ENCODE results near the gene EPS8L2. TPM values are rescaled to one million over a fixed set of nuclear protein-coding genes. Genes with fewer than 3 reads are reported as not detected.
A peak's percentile ranks its signal among the peaks of the same experiment; 100 is the strongest.
"Not testable (repeated sequence)": the region's sequence is repeated elsewhere in the genome, so short reads cannot be mapped to it uniquely, and the experiment has no call there.

Gene EPS8L2
- total RNA-seq, 4 donors from 2014 or later = 185 to 259 (median 195) TPM

DNA sequence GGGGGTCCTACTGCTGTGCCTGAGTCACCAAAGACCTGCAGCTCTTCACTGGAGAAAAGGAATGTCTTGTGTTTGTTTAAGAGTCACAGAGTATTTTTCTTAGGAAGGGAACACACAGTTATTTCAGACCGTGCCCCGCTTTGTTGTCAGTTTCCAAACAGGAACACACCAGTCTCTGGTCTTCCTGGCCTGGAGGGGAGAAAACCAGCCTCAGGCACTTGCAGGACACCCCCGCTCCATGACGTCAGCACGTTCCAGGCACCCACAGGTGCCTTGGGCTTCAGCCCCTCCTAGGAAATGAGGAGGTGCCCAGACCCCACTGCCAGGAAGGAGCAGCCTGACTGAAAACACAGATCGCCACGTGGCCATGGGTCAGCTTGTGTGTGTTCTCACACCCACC, 16.4 kb upstream of the EPS8L2 start:
- peak; percentile 95 to 96 for DNase-seq
- no peaks in the 10 kb centered on the region for H3K27me3 ChIP-seq
- intact Hi-C loops (cut with DNase I) = no loop called here
- H3K27ac ChIP-seq = peak overlapping the region; percentile 86 to 92 (median 88)
- WGBS, 2 donors = 42 to 65% methylated on average over 7 of the region's 7 CpGs
- H3K4me3 ChIP-seq (replicated peaks in 1 of 3) = no peak overlapping the region
- TF ChIP-seq, protein P1, sequence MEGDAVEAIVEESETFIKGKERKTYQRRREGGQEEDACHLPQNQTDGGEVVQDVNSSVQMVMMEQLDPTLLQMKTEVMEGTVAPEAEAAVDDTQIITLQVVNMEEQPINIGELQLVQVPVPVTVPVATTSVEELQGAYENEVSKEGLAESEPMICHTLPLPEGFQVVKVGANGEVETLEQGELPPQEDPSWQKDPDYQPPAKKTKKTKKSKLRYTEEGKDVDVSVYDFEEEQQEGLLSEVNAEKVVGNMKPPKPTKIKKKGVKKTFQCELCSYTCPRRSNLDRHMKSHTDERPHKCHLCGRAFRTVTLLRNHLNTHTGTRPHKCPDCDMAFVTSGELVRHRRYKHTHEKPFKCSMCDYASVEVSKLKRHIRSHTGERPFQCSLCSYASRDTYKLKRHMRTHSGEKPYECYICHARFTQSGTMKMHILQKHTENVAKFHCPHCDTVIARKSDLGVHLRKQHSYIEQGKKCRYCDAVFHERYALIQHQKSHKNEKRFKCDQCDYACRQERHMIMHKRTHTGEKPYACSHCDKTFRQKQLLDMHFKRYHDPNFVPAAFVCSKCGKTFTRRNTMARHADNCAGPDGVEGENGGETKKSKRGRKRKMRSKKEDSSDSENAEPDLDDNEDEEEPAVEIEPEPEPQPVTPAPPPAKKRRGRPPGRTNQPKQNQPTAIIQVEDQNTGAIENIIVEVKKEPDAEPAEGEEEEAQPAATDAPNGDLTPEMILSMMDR (IDR thresholded peaks at IDR 0.05) = no peak
- TF ChIP-seq POLR2A (IDR thresholded peaks at IDR 0.05) = peak in 1 of 2 donors; percentile 49
- peaks cover 44 to 49% of the 10 kb centered on the region in 2 donors for H3K4me1 ChIP-seq
- H3K36me3 ChIP-seq = peaks cover 10 to 32% of the 10 kb centered on the region in 2 donors
- H3K9me3 ChIP-seq = no peaks in the 10 kb centered on the region

DNA sequence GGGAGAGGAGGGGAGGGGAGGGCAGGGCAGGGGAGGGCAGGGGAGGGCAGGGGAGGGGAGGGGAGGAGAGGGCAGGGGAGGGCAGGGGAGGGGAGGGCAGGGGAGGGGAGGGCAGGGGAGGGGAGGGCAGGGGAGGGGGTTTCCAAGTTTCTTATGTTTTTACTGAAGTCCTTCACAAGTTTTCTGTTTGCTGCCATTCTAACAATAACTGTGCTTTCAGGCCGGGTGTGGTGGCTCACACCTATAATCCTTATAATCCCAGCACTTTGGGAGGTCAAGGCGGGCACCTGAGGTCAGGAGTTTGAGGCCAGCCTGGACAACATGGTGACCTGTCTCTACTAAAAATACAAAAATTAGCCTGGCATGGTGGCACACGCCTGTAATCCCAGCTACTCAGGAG, 15.8 kb upstream of the EPS8L2 start:
- Histone ChIP-seq H3K27ac (peak overlapping the region; percentile 61 to 92 (median 88)), H3K36me3 (peaks cover 10 to 28% of the 10 kb centered on the region in 2 donors), H3K4me1 (peaks cover 44 to 49% of the 10 kb centered on the region in 2 donors)
- intact Hi-C loops (cut with DNase I); H3K4me3 ChIP-seq (replicated peaks in 1 of 3); DNase-seq; H3K9me3 ChIP-seq; H3K27me3 ChIP-seq: not testable (repeated sequence)
- 94 to 100% methylated on average over 3 of the region's 3 CpGs for WGBS, 2 donors

DNA sequence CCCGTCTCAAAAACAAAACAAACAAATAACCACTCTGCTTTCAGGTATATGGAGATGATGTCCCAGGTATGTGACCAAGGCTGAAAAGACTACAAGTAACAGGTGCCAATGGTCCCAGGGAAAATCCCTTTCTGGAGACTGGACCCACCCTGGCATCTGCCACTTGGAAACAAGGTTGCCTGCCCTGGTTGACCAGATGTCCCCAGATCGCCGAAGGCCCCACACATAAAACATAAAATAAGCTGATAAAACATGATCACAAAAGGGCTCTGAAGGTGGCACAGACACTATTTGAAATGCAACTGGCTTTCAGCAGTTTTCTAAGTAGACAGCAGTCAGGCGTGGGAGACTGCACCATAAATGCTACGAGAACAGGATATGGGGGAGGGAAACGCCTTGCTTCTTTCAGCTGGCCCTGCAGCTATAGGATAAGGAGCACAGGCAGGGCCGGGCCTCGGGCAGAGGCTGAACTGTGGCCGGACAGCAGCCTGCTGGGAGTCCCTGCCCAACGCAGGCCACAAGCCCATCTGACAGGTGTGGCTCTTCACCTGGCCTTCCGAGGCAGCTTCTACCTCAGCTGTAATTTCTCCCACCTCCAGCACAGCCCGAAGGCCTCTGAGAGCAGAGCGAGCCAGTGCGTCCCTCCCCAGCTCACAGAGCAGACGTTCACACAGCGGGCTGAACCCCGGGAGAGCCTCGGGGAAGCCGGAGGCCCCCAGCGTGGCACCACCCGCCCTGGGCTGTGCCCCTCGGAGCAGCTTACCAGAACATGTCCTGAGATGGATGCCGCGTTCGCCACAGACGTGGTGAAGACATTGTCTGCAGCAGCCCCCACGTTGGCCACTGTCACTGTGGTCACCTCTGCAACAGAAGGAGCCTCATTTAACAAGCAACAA, 15.0 kb upstream of the EPS8L2 start:
- no peak for DNase-seq
- H3K4me3 ChIP-seq (replicated peaks in 1 of 3) = no peak overlapping the region
- H3K9me3 ChIP-seq = no peaks in the 10 kb centered on the region
- no peaks in the 10 kb centered on the region for H3K27me3 ChIP-seq
- TF ChIP-seq, protein P1 (IDR thresholded peaks at IDR 0.05) = no peak
- no peak for TF ChIP-seq POLR2A (IDR thresholded peaks at IDR 0.05)
- H3K36me3 ChIP-seq = peaks cover 10 to 21% of the 10 kb centered on the region in 2 donors
- H3K4me1 ChIP-seq = peaks cover 44 to 49% of the 10 kb centered on the region in 2 donors
- H3K27ac ChIP-seq = peak overlapping the region; percentile 61 to 92 (median 88)
- WGBS, 2 donors = 81 to 86% methylated on average over 13 to 27 of the region's 27 CpGs
- intact Hi-C loops (cut with DNase I) = no loop called here

DNA sequence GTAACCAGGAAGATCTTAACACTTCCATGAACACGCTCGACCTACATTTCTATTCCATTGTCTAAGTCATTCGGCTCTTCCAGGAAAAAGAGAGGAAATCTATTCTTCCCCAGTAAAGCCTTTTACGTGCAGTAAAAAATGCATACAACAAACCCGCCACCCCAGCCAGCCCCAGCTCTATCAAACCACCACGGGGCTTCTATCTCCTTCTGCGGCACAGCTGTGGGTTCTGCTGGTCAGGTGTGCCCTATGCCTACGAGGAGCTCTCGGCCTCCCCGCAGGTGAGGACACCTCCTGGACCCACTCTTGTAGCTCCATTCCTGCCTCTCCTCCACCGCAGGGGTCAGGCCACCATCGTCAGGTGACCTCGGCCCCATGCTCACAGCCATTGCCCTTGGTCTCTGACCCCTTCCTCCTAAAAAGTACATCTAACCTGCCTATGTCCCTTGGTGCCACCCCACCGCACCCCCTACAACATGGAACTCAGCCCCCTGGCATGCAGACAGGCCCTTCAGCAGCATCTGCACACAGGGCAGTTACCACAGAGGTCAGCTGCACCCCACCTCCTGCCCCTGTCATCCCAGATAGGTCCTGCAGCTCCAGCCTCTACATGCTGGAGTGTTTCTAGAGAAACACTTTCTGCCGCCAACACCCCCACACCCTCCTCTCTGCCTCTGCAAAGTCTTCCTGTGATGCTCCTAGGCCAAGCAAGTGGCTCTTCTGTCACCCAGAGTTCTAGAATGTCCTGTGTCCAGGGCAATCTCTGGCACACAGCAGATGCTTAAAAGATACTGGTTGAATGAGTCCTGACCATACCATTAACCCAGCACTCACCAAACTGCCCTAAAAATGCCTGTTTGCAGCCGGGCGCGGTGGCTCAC, 14.1 kb upstream of the EPS8L2 start:
- Histone ChIP-seq H3K4me3 (replicated peaks in 1 of 3) (no peak overlapping the region), H3K27me3 (no peaks in the 10 kb centered on the region), H3K4me1 (peaks cover 52 to 56% of the 10 kb centered on the region in 2 donors), H3K36me3 (peaks cover 3 to 13% of the 10 kb centered on the region in 2 donors), H3K27ac (peak overlapping the region in 1 of 3 donors; percentile 92), H3K9me3 (no peaks in the 10 kb centered on the region)
- TF ChIP-seq POLR2A (IDR thresholded peaks at IDR 0.05) = no peak
- TF ChIP-seq, protein P1 (IDR thresholded peaks at IDR 0.05) = no peak
- intact Hi-C loops (cut with DNase I) = no loop called here
- 89 to 91% methylated on average over 18 of the region's 18 CpGs for WGBS, 2 donors
- DNase-seq = no peak

DNA sequence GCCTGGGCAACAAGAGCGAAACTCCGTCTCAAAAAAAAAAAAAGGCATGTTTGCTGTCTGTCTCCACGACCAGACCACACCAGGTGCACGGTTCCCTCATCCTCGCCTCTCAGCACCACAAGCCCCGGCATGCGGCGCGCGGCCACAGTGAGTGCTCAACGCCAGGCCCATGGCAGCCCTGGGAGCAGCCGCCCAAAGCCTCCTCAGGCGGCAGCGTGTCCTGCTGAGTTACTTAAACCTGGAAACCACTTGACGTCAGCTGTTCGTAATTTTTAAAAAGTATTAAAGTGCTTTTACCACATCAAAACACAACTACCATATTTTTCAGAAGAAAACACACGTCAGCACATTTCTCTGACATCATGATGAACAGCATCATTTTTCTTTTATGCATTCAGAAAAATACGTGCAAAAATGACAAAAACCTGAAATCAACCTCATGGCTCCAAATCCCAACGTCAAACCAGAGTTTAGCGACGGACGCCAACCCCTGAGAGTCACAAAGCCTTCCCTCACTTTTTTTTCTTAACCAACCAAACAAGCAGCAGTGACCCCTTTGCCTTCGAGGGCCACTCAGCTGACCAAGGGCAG, 13.1 kb upstream of the EPS8L2 start:
- Histone ChIP-seq H3K36me3 (peaks cover 0 to 4% of the 10 kb centered on the region in 2 donors), H3K27me3 (no peaks in the 10 kb centered on the region), H3K27ac (peak overlapping the region; percentile 2 to 100 (median 98)), H3K4me3 (replicated peaks in 1 of 3) (no peak overlapping the region), H3K9me3 (no peaks in the 10 kb centered on the region), H3K4me1 (peaks cover 61 to 64% of the 10 kb centered on the region in 2 donors)
- DNase-seq = no peak
- 75 to 76% methylated on average over 19 to 22 of the region's 23 CpGs for WGBS, 2 donors
- TF ChIP-seq, protein P1 (IDR thresholded peaks at IDR 0.05) = no peak
- TF ChIP-seq POLR2A (IDR thresholded peaks at IDR 0.05) = no peak
- intact Hi-C loops (cut with DNase I) = no loop called here
